Astrocyte of the spinal cord (primary cell): Measurements from ENCODE around the gene VWA8.

Experiments used
- DNase-seq: peaks from one replicate; pipeline ENCODE4 v3.0.0; 2011; ENCODE audit warnings: low read depth, low spot score
- H3K4me3 ChIP-seq: 2 replicates; pipeline ENCODE4 v1.5.1; 2011; ENCODE audit warnings: low read depth, mild to moderate bottlenecking, low read length, moderate library complexity
- CTCF ChIP-seq: IDR thresholded peaks from 2 replicates; pipeline ENCODE4 v1.5.1; 2012; ENCODE audit warnings: low read depth, mild to moderate bottlenecking, low read length, inconsistent platforms
- in situ Hi-C: cut with HindIII; loops from 2 replicates; pipeline ENCODE4 v1.10.0; 2017; ENCODE audit warnings: low sequenced_read_pairs

Gene VWA8

GRCh38 chr13:41603917-41604316 lies 357.0 kb downstream of the VWA8 start:
- in situ Hi-C loops: no loop called here
- TF ChIP-seq CTCF: no peak
- no peak overlapping the region for H3K4me3 ChIP-seq
- peak; percentile 64 for DNase-seq

GRCh38 chr13:41601718-41602445 lies 359.0 kb downstream of the VWA8 start:
- TF ChIP-seq CTCF: no peak
- H3K4me3 ChIP-seq: no peak overlapping the region
- in situ Hi-C loops: no loop called here
- peak; percentile 55 for DNase-seq

- peak; percentile 52 for DNase-seq
- in situ Hi-C loops: no loop called here
- TF ChIP-seq CTCF: no peak
- H3K4me3 ChIP-seq: no peak overlapping the region
Observed at GRCh38 chr13:41599619-41600018, 361.3 kb downstream of the VWA8 start.

- no peak overlapping the region for H3K4me3 ChIP-seq
- peak; percentile 40 for DNase-seq
- TF ChIP-seq CTCF: no peak
- in situ Hi-C loops: no loop called here
Observed at GRCh38 chr13:41597348-41598041, 363.4 kb downstream of the VWA8 start.

GRCh38 chr13:41596190-41596589 lies 364.7 kb downstream of the VWA8 start:
- peak; percentile 19 for TF ChIP-seq CTCF
- no peak for DNase-seq
- in situ Hi-C loops: no loop called here
- H3K4me3 ChIP-seq: no peak overlapping the region

- in situ Hi-C loops: no loop called here
- no peak overlapping the region for H3K4me3 ChIP-seq
- no peak for TF ChIP-seq CTCF
- DNase-seq: no peak
Observed at GRCh38 chr13:41595298-41595697, 365.6 kb downstream of the VWA8 start.
